ENCODE results near the gene MEIS2. TPM values are rescaled to one million over a fixed set of nuclear protein-coding genes. Genes with fewer than 3 reads are reported as not detected.

The MEIS2 gene
- total RNA-seq, 1 experiment from 2014 or later, result 28.7 TPM

- no peak for TF ChIP-seq CTCF (IDR thresholded peaks at IDR 0.05; ENCODE audit: insufficient read depth in 1 of 2, low read depth in 1 of 2, low read length in 1 of 2, severe bottlenecking in 1 of 2, unreplicated experiment in 1 of 2)
- Mint-ChIP-seq H3K4me1 (ENCODE audit: low read depth, unreplicated experiment) (peaks cover 7% of the 10 kb centered on the region), H3K27ac (ENCODE audit: unreplicated experiment) (no peak overlapping the region), H3K27me3 (ENCODE audit: insufficient read depth, unreplicated experiment) (no peaks in the 10 kb centered on the region), H3K4me3 (ENCODE audit: unreplicated experiment) (no peak overlapping the region), H3K9me3 (ENCODE audit: unreplicated experiment) (no peaks in the 10 kb centered on the region), H3K36me3 (ENCODE audit: insufficient read depth, unreplicated experiment) (peaks cover 6% of the 10 kb centered on the region)
- ChIA-PET CTCF (no interaction called here), POLR2A (no interaction called here)
- peaks cover 16% of the 10 kb centered on the region for H3K4me1 ChIP-seq
- intact Hi-C loops (cut with micrococcal nuclease; ENCODE audit: unreplicated experiment), result no loop called here
- no peak for DNase-seq
- H3K27me3 ChIP-seq (replicated peaks; ENCODE audit: control insufficient read depth, insufficient read depth, low read length), result no peaks in the 10 kb centered on the region
- no peaks in the 10 kb centered on the region for H3K9me3 ChIP-seq
- H3K4me3 ChIP-seq (ENCODE audit: low read depth, low read length), result no peak overlapping the region
- BruUV-seq (replicated peaks), result no TSS peak
- H3K36me3 ChIP-seq (ENCODE audit: control insufficient read depth, insufficient read depth, low read length), result no peaks in the 10 kb centered on the region
These were observed 69.2 kb downstream of the MEIS2 start for GRCh38 chr15:37031198-37031597.

GRCh38 chr15:37028625-37029296 lies 71.6 kb downstream of the MEIS2 start:
- Histone ChIP-seq H3K4me1 (no peaks in the 10 kb centered on the region), H3K4me3 (ENCODE audit: low read depth, low read length) (no peak overlapping the region), H3K27me3 (replicated peaks; ENCODE audit: control insufficient read depth, insufficient read depth, low read length) (no peaks in the 10 kb centered on the region), H3K36me3 (ENCODE audit: control insufficient read depth, insufficient read depth, low read length) (no peaks in the 10 kb centered on the region), H3K9me3 (no peaks in the 10 kb centered on the region)
- POLR2A ChIA-PET, result no interaction called here
- Mint-ChIP-seq H3K4me1 (ENCODE audit: low read depth, unreplicated experiment) (no peaks in the 10 kb centered on the region), H3K4me3 (ENCODE audit: unreplicated experiment) (no peak overlapping the region), H3K36me3 (ENCODE audit: insufficient read depth, unreplicated experiment) (peaks cover 8% of the 10 kb centered on the region), H3K9me3 (ENCODE audit: unreplicated experiment) (no peaks in the 10 kb centered on the region), H3K27me3 (ENCODE audit: insufficient read depth, unreplicated experiment) (no peaks in the 10 kb centered on the region), H3K27ac (ENCODE audit: unreplicated experiment) (no peak overlapping the region)
- intact Hi-C loops (cut with micrococcal nuclease; ENCODE audit: unreplicated experiment), result no loop called here
- DNase-seq, result no peak
- no TSS peak for BruUV-seq (replicated peaks)
- TF ChIP-seq CTCF (IDR thresholded peaks at IDR 0.05; ENCODE audit: insufficient read depth in 1 of 2, low read depth in 1 of 2, low read length in 1 of 2, severe bottlenecking in 1 of 2, unreplicated experiment in 1 of 2), result no peak
- CTCF ChIA-PET, result interaction anchor here (0.6 kb wide), 1 partner anchor 449 kb away, joined by 4 read pairs; the partner anchor contains the start of gene CDIN1

- CTCF ChIA-PET, result no interaction called here
- Histone ChIP-seq H3K9me3 (no peaks in the 10 kb centered on the region), H3K27me3 (replicated peaks; ENCODE audit: control insufficient read depth, insufficient read depth, low read length) (no peaks in the 10 kb centered on the region), H3K4me1 (peaks cover 39% of the 10 kb centered on the region), H3K4me3 (ENCODE audit: low read depth, low read length) (no peak overlapping the region), H3K36me3 (ENCODE audit: control insufficient read depth, insufficient read depth, low read length) (peaks cover 1% of the 10 kb centered on the region; the same call in 1 of the 2 replicates)
- no peak for TF ChIP-seq CTCF (IDR thresholded peaks at IDR 0.05; ENCODE audit: insufficient read depth in 1 of 2, low read depth in 1 of 2, low read length in 1 of 2, severe bottlenecking in 1 of 2, unreplicated experiment in 1 of 2)
- Mint-ChIP-seq H3K9me3 (ENCODE audit: unreplicated experiment) (no peaks in the 10 kb centered on the region), H3K4me3 (ENCODE audit: unreplicated experiment) (peak overlapping the region; percentile 15), H3K27me3 (ENCODE audit: insufficient read depth, unreplicated experiment) (no peaks in the 10 kb centered on the region), H3K36me3 (ENCODE audit: insufficient read depth, unreplicated experiment) (peaks cover 23% of the 10 kb centered on the region), H3K27ac (ENCODE audit: unreplicated experiment) (peak overlapping the region; percentile 83), H3K4me1 (ENCODE audit: low read depth, unreplicated experiment) (peaks cover 33% of the 10 kb centered on the region)
- DNase-seq, result no peak
- POLR2A ChIA-PET, result no interaction called here
- no TSS peak for BruUV-seq (replicated peaks)
- intact Hi-C loops (cut with micrococcal nuclease; ENCODE audit: unreplicated experiment), result loop anchor here (2.0 kb wide), 1 partner anchor 20 kb away; no protein-coding TSS in a partner anchor
These were observed 79.5 kb downstream of the MEIS2 start for GRCh38 chr15:37020852-37021251.

Data from Caco-2 (cell line).